Osteoblast (primary cell): ENCODE results near the gene SOX21. TPM values are rescaled to one million over a fixed set of nuclear protein-coding genes. Genes with fewer than 3 reads are reported as not detected.
A peak's percentile ranks its signal among the peaks of the same experiment; 100 is the strongest.

Experiments used
- DNase-seq: peaks from one replicate; pipeline ENCODE4 v3.0.0; 2011; ENCODE audit warnings: low spot score, mixed read lengths; ENCODE audit not compliant: insufficient read length; ENCODE audit errors: missing footprints
- H2AFZ ChIP-seq: 2 replicates; pipeline ENCODE4 v1.6.0; 2011; ENCODE audit warnings: mild to moderate bottlenecking, low read length
- H3K27ac ChIP-seq: 2 replicates; pipeline ENCODE4 v1.5.1; 2011; ENCODE audit warnings: mild to moderate bottlenecking, low read depth, low read length, moderate library complexity
- H3K27me3 ChIP-seq: 2 replicates; pipeline ENCODE4 v1.6.0; 2012; ENCODE audit warnings: mild to moderate bottlenecking, control low read depth, inconsistent platforms, low read length, moderate library complexity; ENCODE audit not compliant: insufficient read depth
- H3K36me3 ChIP-seq: 2 replicates; pipeline ENCODE4 v1.5.1; 2011; ENCODE audit warnings: mild to moderate bottlenecking, low read length, control low read depth, moderate library complexity; ENCODE audit not compliant: insufficient read depth
- H3K4me1 ChIP-seq: 2 replicates; pipeline ENCODE4 v1.5.1; 2011; ENCODE audit warnings: mild to moderate bottlenecking, low read length, control low read depth, moderate library complexity; ENCODE audit not compliant: insufficient read depth
- H3K4me2 ChIP-seq: 2 replicates; pipeline ENCODE4 v1.6.0; 2011; ENCODE audit warnings: mild to moderate bottlenecking, low read length; ENCODE audit not compliant: insufficient read depth
- H3K4me3 ChIP-seq: fragments of 200-600 bp; sonication (generic); 3 replicates; pipeline ENCODE4 v1.5.1; 2012; ENCODE audit warnings: mild to moderate bottlenecking, low read length, inconsistent platforms; ENCODE audit not compliant: insufficient read depth
- H3K79me2 ChIP-seq: 2 replicates; pipeline ENCODE4 v1.6.0; 2012; ENCODE audit warnings: mild to moderate bottlenecking, low read length, control low read depth, inconsistent platforms; ENCODE audit not compliant: insufficient read depth
- H3K9me3 ChIP-seq: 2 replicates; pipeline ENCODE4 v1.5.1; 2011; ENCODE audit warnings: low read depth, low read length, control low read depth
- H4K20me1 ChIP-seq: 2 replicates; pipeline ENCODE4 v1.6.0; 2012; ENCODE audit warnings: mild to moderate bottlenecking, low read length, control low read depth; ENCODE audit not compliant: insufficient read depth
- CTCF ChIP-seq: IDR thresholded peaks from 2 replicates; pipeline ENCODE4 v1.5.1; 2011; ENCODE audit warnings: mild to moderate bottlenecking, low read depth, low read length, moderate library complexity; ENCODE audit errors: extremely low read depth
- total RNA-seq: library from RNA; depleted of rRNA; stranded (reverse); fragments of >200 nt; gene quantifications from 2 replicates; pipeline ENCODE4 v1.2.3, GENCODE V29; 2012

Gene SOX21
- total RNA-seq, 1 donor: not detected

GRCh38 chr13:94710881-94711560, 1.3 kb downstream of the SOX21 start:
- H3K9me3 ChIP-seq: no peaks in the 10 kb centered on the region
- no peaks in the 10 kb centered on the region for H4K20me1 ChIP-seq
- no peak overlapping the region for H3K4me2 ChIP-seq
- H3K4me3 ChIP-seq: no peak overlapping the region
- H3K36me3 ChIP-seq: no peaks in the 10 kb centered on the region
- H2AFZ ChIP-seq: no peak overlapping the region
- H3K27ac ChIP-seq: no peak overlapping the region
- H3K27me3 ChIP-seq: peaks cover 92% of the 10 kb centered on the region
- peak; percentile 86 for DNase-seq
- H3K79me2 ChIP-seq: no peaks in the 10 kb centered on the region
- TF ChIP-seq CTCF: no peak
- no peaks in the 10 kb centered on the region for H3K4me1 ChIP-seq

GRCh38 chr13:94710065-94710781, 2.1 kb downstream of the SOX21 start:
- Histone ChIP-seq H3K27ac (no peak overlapping the region), H3K9me3 (no peaks in the 10 kb centered on the region), H3K4me2 (no peak overlapping the region), H4K20me1 (no peaks in the 10 kb centered on the region), H2AFZ (no peak overlapping the region), H3K79me2 (no peaks in the 10 kb centered on the region), H3K4me1 (no peaks in the 10 kb centered on the region), H3K4me3 (no peak overlapping the region), H3K27me3 (peaks cover 95% of the 10 kb centered on the region), H3K36me3 (no peaks in the 10 kb centered on the region)
- TF ChIP-seq CTCF: no peak
- DNase-seq: peak; percentile 79

- Histone ChIP-seq H4K20me1 (no peaks in the 10 kb centered on the region), H3K9me3 (no peaks in the 10 kb centered on the region), H3K4me3 (no peak overlapping the region), H3K27ac (no peak overlapping the region), H3K27me3 (peaks cover 94% of the 10 kb centered on the region), H3K79me2 (no peaks in the 10 kb centered on the region), H3K36me3 (no peaks in the 10 kb centered on the region), H3K4me2 (no peak overlapping the region), H2AFZ (no peak overlapping the region), H3K4me1 (no peaks in the 10 kb centered on the region)
- peak; percentile 63 for DNase-seq
- TF ChIP-seq CTCF: no peak
Observed at GRCh38 chr13:94709001-94709834, 3.1 kb downstream of the SOX21 start.
